NCI-H2107 treated with DMSO at 0.1 percent for 48 hours (cell line): ENCODE data around the gene GTPBP1.
A peak's percentile ranks its signal among the peaks of the same experiment; 100 is the strongest.

Experiments used
- DNase-seq: peaks from one replicate; lab custom pipeline; 2025; ENCODE audit not compliant: unreplicated experiment; lab: John Stamatoyannopoulos, UW

The GTPBP1 gene

DNA sequence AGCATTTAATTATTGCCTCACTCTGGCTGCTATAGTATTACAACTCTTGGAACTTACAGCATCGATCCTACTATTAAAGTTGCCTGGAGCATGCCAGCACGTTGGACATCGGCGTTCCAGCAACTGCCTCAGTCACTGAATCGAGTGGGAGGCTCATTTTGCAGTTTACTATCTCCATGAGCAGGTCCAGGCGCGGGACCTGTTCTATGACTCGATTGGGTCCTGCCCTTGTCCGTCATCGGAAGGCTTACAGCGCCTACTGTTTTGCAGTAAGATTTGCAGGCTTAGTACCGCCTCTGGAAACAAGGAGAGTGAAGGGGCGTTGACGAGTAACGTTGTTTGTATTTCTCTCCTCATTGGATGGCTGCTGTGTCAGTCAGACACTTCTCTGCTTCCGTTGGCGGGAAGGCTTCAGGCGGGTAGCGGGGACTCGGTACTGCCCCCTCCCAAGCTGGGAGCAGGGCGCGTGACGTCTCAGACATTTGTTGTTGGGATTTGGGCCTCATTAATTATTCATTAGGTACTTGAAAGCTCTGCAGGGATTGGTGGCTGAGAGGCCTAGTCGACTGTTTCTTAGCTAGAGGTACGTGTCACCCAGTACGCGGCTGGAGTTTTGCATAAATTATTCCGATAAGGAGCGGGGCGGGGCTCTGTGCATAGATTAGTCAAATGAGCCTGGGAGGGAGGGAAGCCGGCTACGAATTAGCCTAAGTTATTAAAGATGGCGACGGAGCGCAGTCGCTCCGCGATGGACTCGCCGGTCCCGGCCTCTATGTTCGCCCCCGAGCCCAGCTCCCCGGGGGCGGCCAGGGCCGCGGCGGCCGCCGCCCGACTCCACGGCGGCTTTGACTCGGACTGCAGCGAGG, at the start of gene GTPBP1:
Gene GTPBP1, plus strand, starts transcription at position 710 of the 866 bp plus-strand sequence. Its CDS starts 12 bp downstream, at position 722.
- peak; percentile 99 for DNase-seq

DNA sequence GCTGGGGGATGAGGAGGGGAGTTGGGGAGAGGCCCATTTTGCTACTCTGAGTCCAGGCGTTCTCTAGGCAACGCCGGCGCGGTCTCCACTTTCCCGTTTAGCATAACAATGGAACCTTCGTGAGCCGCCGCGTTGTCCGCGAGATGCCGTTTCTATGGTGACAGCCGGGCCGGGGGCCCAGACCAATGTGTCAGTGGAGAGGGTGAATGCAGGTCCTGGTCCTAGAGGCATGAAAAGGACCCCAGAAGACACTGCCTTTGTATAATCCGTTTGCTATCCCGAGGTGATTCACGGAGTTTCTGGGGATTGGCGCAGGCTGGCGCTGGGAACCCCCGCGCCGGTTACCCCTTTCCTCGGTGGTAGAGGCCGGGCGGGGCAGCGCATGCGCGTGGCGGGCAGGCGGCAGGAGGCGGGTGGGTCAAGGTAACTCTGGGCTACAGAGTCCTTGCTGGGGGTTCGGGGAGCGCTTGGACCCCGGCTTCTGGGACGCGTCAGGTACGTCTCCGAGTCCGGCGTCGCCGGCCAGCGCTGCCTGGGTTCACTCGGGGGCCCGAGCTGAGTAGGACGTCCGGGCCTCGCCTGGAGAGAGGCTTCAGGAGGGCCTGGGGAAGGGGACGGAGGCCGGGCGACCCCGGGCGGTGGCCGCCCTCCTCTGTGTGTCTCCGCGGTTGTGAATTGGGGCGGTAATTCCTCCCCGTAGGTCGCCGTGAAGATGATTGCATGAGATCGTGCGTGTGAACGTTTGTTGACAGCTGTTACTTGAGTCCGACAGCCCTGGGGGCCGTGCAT, 49.3 kb upstream of the GTPBP1 start, which contains the start of the genes CBY1 and FAM227A:
Gene CBY1, plus strand, starts transcription at position 383 of the 789 bp plus-strand sequence. CDS start 11,417 bp downstream, outside the sequence.
Gene FAM227A, minus strand, starts transcription at position 137 of the 789 bp plus-strand sequence. CDS start 6,224 bp downstream, outside the sequence.
- peak; percentile 62 for DNase-seq

GRCh38 chr22:38657045-38657909, 48.5 kb upstream of the GTPBP1 start:
- DNase-seq = no peak

GRCh38 chr22:38674888-38675287, 30.9 kb upstream of the GTPBP1 start:
- DNase-seq = no peak

- DNase-seq = no peak
Measured at GRCh38 chr22:38675833-38676232, 29.9 kb upstream of the GTPBP1 start.

DNA sequence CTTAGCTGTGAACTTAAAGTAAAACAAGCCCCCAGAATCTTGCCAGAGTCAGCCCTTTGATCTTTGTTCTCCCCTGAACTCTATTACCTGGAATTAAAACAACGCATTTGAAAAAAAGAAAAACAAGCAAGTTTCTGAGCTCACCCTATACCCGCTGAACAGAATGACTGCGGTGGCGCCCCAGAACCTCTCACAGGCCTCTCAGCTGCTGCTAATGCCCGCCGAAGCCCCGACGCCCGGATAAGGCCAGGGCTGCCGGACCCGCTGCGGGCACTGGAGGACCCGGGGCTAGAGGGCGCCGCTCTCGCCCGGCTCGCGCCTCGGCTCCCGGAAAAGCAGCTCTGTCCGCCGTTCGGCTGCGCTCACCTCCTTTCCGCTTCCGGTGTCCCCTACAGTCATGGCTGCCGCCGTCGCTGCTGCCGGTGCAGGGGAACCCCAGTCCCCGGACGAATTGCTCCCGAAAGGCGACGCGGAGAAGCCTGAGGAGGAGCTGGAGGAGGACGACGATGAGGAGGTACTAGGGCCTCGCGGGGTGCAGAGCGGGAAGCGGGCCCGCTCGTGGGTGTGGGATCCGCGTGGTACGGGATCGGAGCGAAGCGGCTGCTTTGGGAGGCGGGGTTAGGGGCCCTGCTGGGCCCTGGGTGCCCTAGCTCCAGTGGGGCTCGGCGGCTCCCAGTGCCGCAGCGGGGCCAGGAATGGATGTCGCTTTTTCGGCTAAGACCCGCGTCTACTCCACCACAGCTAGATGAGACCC, 24.0 kb upstream of the GTPBP1 start, which contains the start of gene TOMM22:
Gene TOMM22, plus strand, starts transcription at position 376 of the 754 bp plus-strand sequence. Its CDS starts 22 bp downstream, at position 398.
- peak; percentile 47 for DNase-seq

- no peak for DNase-seq
Measured at GRCh38 chr22:38684895-38685294, 20.8 kb upstream of the GTPBP1 start.

DNA sequence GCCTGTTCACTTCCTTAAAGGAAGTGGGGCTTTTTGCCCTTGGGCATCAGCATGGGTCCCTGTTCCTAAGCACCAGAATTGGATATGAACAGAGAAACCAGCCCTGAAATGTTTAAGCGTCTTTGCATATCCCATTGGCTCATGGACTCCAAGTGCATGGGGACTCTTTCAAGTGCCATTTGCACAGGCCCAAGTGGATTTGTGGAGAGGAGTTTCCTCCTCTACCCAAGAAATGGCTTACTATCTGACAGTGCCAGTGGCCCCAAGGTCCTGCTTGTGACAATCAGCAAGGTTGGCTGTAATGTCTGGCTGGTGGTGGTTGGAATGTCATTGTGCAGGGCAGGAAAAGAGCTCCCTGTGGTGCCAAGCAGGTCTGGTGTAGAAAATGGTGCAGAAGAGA, 20.0 kb upstream of the GTPBP1 start:
- DNase-seq = no peak

GRCh38 chr22:38689651-38690050, 16.1 kb upstream of the GTPBP1 start:
- DNase-seq = no peak

- no peak for DNase-seq
Measured at GRCh38 chr22:38694049-38694448, 11.7 kb upstream of the GTPBP1 start.

DNA sequence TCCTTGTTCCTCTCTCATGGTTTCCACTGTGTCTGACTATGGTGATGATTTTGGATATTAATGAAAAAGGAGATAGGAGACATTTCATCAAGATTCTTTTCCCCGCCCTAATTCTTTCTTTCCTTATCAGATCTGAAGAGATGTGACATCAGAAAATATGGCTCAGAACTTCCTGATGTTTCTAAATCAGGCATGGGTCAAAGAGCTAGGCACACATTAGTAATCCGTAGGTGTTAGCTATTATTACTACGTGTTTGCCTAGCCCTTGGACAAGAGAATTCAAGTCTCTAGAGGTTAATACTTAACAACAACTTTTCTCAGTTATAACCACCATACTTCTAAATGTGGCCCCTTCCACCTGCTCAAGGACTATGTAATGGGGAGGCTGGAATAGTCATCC, 10.8 kb upstream of the GTPBP1 start:
- no peak for DNase-seq

- no peak for DNase-seq
Measured at GRCh38 chr22:38696606-38697424, 8.9 kb upstream of the GTPBP1 start.

DNA sequence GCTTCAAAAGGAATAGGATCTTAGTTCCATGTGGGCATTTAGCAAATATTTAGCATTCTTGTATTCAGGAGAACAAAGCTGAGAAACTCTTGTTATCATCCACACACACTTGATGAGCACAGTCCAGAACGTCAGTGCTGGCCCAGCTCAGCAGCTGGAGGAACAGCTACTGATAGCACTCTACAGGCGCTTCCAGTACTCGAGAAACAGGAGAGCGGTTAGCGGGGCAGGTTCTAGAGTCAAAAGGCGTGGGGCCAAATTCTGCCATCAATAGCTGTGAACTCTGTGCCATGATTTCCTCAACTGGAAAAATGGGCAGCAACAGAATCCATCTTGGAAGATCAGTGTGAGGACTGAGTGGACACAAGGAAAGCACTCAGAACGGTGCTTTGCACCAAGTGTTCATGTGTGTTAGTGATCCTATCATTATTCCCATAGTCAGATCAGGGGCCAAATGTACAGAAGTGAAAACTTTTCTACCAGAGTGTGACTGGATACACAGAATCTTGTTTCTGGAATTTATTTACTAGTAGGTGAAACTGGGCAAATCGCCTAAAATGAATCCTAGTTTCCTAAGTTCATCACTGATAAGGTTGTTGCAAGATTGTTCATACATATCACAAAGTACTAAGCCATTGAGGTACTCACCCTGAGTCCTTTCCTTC, 8.2 kb upstream of the GTPBP1 start:
- DNase-seq = no peak

DNA sequence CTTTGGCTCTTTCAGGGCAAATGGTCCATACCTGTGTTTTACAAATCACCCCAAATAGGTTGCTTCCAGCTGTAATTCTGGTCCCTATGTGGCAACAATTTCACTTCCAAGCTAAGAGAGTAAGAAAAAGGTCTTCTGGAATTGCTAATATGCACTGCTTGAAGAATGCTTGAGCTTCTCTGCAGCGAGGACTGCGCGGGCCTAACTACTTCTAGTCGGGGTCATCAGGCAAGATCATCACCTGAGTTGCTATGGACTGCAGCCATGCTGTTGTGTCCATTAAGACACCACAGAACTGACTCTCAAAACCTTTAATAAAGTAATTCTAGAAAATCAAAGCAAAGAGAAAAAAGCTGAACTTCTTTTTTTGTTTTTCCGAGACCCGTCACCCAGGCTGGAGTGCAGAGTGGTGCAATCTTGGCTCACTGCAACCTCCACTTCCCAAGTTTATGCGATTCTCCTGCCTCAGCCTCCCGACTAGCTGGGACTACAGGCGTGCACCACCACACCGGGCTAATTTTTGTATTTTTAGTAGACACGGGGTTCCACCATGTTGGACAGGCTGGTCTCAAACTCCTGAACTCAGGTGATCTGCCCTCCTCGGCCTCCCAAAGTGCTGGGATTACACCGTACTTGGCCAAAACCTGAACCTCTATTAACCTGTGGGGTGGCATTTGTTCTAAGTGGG, 7.2 kb upstream of the GTPBP1 start:
- DNase-seq = no peak

DNA sequence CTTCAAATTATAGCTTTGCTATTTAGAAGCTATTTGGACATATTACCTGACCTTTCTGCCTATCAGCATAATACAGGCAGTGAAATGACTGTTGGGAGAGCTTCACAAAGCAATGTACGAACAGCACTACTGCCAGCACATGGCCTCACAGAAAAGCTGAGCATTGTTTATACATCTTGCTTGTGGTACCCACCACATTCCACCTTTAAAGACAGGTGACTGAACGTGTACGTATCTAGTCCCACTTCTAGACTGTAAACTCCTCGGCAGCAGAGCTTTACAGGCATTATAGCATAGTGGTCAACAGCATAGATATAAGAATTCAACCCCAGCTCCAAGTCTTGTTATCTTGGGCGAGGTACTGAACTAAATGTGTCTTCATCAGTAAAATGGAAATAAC, 6.6 kb upstream of the GTPBP1 start:
- no peak for DNase-seq

DNA sequence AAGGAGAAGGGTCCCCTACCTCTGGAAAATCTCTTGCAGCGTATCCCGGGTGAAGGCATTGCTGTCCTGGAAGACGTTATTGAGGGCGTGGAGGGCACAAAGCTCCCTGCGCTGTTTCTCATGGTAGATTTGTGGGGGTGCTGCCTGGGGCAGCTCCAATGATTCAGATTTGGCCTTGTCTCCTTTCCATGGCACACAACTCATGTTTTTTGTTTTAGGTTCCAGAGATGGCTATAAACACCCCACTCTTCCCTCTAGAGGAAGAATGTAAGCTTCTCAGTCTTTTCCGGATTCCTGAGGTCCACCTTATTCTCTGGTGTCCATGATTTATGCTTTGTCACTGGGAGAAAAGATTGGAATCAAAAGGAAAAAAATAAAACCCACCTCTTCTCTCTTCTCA, 6.0 kb upstream of the GTPBP1 start:
- DNase-seq = no peak

DNA sequence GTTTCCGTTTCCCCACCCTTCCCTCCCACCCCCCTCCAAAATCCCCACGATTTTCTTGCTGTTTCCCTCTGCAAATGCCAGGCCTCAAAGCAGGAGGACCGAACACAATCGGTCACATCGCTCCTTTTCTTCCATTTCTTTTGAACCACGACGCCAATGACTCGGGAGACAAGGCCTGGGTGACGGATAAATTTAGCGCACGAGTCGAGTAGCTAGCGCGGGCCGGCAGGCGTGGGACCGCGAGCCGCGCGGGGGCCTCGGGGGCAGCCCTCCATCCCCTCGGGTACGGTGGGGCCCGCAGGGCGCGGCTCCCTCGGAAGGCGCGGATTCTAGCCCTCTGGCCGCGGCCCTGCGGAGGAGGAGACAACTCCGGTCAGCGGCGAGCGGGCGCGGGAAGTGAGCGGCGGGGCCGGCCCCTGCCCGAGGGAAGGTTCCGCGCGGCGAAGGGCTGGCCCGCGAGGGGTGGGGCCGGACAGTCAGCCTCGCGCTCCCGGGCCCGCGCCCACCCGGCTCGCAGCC, 5.4 kb upstream of the GTPBP1 start:
- no peak for DNase-seq
